ENCODE measurements around the gene CADM3.

CADM3 gene

DNA sequence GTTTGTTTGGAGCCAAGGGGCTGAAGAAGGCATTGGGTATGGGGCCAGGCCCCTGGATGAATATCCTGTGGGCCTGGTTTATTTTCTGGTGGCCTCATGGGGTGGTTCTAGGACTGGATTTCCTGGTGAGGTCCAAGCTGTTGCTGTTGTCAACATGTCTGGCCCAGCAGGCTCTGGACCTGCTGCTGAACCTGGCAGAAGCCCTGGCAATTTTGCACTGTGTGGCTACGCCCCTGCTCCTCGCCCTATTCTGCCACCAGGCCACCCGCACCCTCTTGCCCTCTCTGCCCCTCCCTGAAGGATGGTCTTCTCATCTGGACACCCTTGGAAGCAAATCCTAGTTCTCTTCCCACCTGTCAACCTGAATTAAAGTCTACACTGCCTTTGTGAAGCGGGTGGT lies 34.7 kb downstream of the CADM3 start:
- DNase-seq (ENCODE audit: low read depth in 2 of 2, low spot score in 1 of 2), result no peak

DNA sequence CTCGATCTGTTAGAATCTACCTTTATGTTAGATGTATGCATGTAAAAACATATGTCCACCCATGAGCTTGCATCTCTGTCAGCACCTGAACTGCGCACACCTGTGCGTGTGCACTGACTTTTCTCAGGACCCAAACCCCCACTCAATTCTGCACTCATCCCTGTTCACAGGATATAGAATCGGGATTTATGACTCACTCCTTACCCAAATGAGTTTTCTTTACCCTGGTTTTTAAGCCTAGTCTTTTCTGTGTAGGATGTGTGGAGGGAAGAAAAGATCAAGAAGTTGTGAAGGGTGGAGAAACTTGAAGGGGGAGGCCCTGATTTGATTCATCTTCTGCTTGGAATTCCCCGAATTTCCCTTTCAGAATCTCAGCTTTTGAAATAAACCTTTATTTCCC lies 35.7 kb downstream of the CADM3 start:
- no peak for DNase-seq (ENCODE audit: low read depth in 2 of 2, low spot score in 1 of 2)

GRCh38 chr1:159207774-159208173 lies 36.4 kb downstream of the CADM3 start:
- DNase-seq (ENCODE audit: low read depth in 2 of 2, low spot score in 1 of 2), result no peak

GRCh38 chr1:159208175-159208825 lies 36.9 kb downstream of the CADM3 start:
- DNase-seq (ENCODE audit: low read depth in 2 of 2, low spot score in 1 of 2), result no peak

DNA sequence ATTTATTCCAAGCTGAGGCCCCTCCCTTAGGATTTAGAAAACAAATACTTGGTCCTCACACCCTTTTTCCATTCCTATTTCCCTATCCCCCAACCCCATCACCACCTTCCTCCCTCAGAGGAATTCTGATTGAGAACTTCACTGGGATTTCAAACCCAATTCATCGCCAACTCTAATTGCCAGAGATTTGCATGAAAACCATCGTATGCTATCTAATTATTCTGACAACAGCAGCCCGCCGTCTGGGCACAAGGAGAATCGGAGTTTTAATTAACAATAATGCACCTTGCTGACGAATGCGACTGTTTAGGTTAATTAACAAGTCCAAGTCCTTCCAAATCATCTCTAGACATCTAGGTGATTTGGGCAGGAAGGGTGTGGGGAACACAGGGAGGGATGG lies 37.6 kb downstream of the CADM3 start:
- DNase-seq (ENCODE audit: low read depth in 2 of 2, low spot score in 1 of 2), result no peak

DNA sequence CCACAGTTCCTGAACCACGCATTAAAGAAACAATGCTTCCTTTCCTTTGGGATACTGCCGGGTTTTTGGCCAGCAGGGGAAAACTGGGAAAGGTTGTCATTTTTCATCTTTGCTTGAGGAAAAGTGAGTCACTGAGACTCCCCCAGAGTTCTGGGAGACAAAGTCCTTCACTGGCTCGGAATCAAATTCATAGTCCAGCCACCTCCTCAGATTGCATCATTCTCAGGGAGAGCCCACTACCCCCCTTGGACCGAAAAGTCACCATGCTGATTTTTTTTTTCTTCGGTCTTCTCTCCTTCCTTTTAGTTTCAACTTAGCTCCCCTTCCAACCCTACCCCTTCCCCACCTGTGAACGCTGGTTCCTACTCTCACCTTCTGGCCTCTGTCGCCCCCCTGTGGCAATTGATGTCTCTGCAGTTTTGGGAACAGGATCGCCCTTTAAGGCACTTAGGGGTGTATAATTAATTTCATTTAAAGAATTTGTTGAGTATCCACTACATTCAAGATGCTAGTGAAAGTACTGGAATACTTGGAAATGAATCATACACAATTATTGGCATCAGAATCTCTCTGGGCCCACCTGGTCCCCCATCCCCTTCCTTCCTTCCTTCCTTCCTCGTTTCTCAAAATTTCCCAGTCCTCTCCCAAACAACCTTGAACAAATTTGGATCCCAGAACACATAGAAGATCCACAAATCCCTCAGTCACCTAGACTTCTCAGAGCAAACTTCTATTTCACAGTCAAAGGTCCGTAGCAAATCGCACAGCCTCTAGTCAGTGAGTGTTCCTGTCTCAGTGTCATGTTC lies 40.1 kb downstream of the CADM3 start:
- peak in 1 of 2 donors; percentile 10 for DNase-seq (ENCODE audit: low read depth in 2 of 2, low spot score in 1 of 2)

- no peak for DNase-seq (ENCODE audit: low read depth in 2 of 2, low spot score in 1 of 2)
Measured at GRCh38 chr1:159212596-159212995, 41.2 kb downstream of the CADM3 start.

DNA sequence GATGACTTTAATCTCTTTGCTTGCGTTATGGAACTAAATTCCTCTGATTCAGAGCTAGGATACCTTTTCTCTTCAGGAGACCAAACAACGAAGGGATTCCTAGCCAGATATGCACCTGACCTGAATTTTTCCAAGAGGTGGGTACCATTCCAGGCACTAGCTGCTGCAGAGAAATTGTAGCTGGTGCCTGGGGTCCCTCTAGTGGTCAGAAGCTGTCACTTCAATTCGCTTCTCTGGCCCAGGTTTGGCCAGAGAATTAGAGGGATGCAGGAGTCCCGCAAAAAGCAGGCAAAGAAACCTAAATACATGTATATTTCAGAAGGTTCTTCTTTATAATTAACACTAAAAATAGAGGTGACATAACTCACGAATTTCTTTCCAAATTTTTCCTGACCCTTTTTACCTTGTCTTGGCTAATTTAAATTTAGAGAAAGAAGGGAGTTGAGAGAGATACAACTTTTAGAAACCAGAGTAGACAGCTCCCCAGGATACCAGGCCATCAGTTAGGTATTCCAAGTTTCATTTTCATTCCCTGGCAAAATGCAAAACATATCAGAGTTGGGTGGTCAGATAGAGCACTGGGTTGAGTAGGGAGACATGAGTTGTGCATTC lies 42.8 kb downstream of the CADM3 start:
- no peak for DNase-seq (ENCODE audit: low read depth in 2 of 2, low spot score in 1 of 2)

DNA sequence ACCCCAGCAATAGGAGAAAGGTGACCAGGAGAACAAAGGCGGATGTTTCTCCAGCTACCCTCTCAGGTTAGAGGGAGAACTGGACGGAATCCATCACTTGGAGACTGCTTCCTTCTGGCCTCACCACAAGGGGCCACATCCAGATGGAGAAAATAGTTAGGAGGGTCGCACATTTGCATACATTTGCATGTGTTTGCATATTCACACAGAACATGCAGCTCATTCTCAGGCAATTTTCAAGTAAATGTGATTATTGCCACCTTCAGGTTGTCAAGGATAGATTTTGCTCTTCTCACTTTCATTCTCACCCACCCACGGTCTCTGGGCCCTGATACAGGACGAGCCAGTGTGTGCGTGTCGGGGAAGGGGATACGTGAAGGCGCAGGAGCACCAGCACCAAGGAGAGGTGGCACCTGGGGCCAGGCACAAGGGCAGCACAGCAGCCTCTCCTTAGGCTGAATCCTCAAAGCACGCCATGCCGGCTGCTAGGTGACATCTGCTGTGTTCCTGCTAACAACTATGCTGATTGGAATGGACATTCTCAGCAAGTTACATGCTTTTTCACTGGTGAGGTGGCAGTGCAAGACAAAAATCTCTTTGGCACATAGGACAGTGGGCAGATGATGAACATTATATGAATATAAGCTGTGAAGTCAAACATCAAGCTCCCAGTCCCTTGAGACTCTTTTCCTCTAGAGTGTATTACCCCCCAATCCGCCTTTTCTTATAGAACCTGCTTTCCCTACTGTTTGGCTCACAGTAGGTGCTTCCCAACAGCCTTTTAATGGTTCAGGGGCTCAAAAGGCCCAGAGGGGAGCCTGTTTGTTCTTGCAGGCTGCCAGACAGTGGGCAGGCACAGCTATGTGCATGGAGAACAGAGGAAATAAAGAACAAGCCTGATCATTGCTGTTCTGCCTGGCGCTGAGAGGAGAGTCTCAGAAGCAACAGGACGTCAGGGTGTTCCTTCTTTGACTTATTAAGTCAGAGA lies 47.5 kb downstream of the CADM3 start:
- DNase-seq (ENCODE audit: low read depth in 2 of 2, low spot score in 1 of 2), result no peak

DNA sequence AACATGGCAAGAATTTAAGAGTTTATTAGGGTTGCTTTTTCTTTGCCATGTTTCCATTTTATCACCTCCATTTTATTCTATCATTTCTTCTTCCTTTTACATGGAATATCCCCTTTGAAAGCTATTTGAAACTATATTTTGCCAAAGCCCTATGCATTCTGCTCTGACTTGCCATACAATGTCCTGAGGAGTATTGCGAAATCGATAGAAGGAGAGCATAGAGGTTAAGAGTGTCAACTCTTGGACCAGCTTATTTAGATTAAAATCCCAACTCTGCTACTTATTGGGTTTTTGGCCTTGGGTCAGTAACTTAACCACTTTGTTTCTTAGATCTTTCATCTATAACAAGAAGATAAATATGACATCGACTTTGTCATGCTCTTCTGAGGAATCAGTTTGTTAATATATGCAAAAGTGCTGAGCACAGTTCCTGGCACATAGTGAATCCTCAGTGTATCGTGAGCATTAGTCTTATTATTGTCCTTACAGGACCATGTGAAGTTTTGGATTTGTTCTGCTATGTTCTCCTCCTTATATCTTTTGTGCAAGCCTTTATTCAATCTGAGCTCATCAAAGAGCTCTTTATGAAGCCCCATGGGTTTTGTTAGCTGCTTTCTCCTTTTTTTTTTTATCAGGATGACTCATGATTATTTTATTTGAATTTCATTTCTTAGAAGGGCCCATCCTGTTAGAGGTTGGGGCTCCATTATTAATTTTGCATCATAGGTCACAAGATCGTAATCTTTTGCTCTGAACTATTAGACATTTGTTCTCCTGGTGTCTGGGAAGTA lies 50.9 kb downstream of the CADM3 start:
- no peak for DNase-seq (ENCODE audit: low read depth in 2 of 2, low spot score in 1 of 2)

DNA sequence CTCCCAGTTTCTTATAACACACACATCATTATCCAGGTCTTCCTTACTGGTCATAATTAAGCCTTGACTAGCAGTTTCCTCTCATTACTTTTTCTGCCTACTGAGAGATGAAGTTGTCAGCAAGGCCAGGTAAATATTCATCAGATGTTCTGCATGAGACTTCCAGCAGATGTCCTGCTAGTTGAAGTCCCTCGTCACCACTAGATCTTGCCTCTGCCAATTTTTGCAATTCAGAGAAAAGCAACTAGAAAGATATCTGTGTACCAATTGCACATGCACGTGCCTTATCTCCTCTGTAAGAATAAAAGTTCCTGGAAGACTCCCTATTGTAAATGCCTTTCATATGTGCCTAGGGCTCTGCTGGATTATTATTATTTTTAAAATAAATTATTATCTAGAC lies 51.6 kb downstream of the CADM3 start:
- DNase-seq (ENCODE audit: low read depth in 2 of 2, low spot score in 1 of 2), result no peak

DNA sequence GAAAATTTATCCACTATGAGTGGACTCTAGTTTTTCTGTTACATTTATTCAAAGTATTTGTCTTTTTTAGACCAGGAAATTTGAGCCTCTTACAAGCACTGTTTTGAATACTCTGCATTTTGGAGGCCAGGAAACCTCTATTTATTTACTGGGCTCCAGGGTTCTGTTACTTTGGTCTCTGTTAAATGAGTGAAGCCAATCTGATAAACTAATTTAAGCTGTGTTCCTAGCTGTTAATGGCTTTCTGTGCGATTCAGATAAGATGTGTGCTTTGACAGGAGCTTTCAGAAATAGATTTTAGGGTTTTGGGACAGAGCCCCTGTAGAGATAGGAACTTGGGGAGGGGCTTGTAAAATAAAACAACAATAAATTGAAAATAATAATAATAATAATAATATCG lies 57.1 kb downstream of the CADM3 start:
- no peak for DNase-seq (ENCODE audit: low read depth in 2 of 2, low spot score in 1 of 2)

DNA sequence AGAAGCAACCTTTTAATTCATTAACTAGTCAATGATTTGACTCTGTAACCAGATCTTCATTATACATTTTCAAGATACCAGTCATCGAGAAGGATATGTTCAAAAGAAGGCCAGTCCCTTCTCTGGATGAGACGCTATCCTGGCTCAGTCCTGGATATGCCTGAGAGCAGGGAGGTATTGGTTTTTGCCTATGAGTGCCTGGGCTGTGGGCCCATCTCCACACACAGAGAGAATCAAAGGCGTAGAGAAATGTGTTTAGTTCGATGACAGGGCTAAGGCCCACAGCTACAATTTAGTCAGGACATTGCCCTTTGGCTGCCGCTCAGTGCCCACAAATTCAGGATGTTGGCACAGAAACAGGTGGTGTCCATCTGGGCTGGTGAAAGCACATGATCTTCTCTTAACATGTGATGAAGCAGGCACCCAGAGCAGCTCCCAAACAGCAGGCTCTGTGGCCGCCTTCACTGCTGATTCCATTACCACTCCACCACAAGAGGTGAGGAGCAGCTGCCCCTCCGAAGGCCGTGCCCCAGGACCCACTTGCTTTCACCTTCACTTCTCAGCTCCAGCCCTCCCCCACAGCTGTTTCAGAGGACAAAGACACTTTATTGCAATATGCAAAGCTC lies 58.0 kb downstream of the CADM3 start:
- no peak for DNase-seq (ENCODE audit: low read depth in 2 of 2, low spot score in 1 of 2)

- no peak for DNase-seq (ENCODE audit: low read depth in 2 of 2, low spot score in 1 of 2)
Measured at GRCh38 chr1:159229896-159230295, 58.5 kb downstream of the CADM3 start.

DNA sequence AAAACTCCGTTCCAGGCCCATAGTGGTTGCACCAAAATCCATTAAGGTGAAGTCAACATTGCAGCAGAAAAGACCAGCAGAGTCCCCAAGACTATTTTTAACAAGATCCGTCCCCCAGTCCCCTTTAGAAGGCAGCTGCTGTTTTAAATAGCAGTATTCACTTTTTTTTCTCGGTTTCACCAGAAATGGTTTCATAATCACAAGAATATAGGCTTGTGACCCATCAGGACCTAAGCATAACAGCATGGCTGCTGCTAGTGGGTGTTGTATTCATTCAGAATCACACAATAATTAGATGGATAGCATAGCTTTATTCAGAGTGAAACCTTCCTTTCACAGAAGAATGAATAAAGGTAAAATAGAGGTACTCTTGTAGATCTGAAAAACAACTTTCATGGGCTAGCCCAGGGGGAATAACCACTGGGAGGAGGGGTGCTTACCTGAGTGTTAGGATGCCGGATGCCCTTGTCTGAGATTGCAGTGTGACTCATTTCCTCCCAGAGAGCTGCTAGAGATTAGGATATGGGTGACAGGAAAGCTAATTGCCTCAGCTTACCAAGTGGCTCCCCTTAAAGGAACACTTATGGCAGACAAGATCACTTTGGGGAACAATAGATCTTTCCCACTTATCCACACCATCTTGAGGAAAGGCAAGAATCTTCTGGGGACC lies 68.3 kb downstream of the CADM3 start:
- DNase-seq (ENCODE audit: low read depth in 2 of 2, low spot score in 1 of 2), result no peak

- DNase-seq (ENCODE audit: low read depth in 2 of 2, low spot score in 1 of 2), result no peak
Measured at GRCh38 chr1:159247266-159247665, 75.9 kb downstream of the CADM3 start.

- DNase-seq (ENCODE audit: low read depth in 2 of 2, low spot score in 1 of 2), result no peak
Measured at GRCh38 chr1:159248311-159248710, 76.9 kb downstream of the CADM3 start.

- no peak for DNase-seq (ENCODE audit: low read depth in 2 of 2, low spot score in 1 of 2)
Measured at GRCh38 chr1:159250638-159251216, 79.3 kb downstream of the CADM3 start.

All from stimulated activated CD8-positive, alpha-beta memory T cell treated with anti-CD3 and anti-CD28 coated beads, Interleukin-4, amount 100 ng/mL, for 4 hours (primary cell).